NCI-H748 treated with DMSO at 0.1 percent for 48 hours (cell line): ENCODE results near the gene RERE.
A peak's percentile ranks its signal among the peaks of the same experiment; 100 is the strongest.
"Not testable (repeated sequence)": the region's sequence is repeated elsewhere in the genome, so short reads cannot be mapped to it uniquely, and the experiment has no call there.

Source experiments
- DNase-seq: peaks from one replicate; lab custom pipeline; 2025; lab: John Stamatoyannopoulos, UW

The RERE gene

GRCh38 chr1:8639148-8639547 is 178.3 kb downstream of the RERE start:
- DNase-seq, result no peak

GRCh38 chr1:8633741-8634501 is 183.5 kb downstream of the RERE start:
- DNase-seq, result no peak

GRCh38 chr1:8632102-8632501 is 185.3 kb downstream of the RERE start:
- DNase-seq, result no peak

- DNase-seq, result no peak
These were observed 186.3 kb downstream of the RERE start for GRCh38 chr1:8631163-8631562.

GRCh38 chr1:8629241-8630091 is 188.0 kb downstream of the RERE start:
- peak; percentile 46 for DNase-seq

GRCh38 chr1:8628606-8629005 is 188.8 kb downstream of the RERE start:
- no peak for DNase-seq

GRCh38 chr1:8627728-8628127 is 189.7 kb downstream of the RERE start:
- DNase-seq, result no peak

- no peak for DNase-seq
These were observed 191.2 kb downstream of the RERE start for GRCh38 chr1:8625981-8626898.

- DNase-seq, result no peak
These were observed 191.9 kb downstream of the RERE start for GRCh38 chr1:8625491-8625890.

- DNase-seq, result not testable (repeated sequence)
These were observed 193.7 kb downstream of the RERE start for GRCh38 chr1:8623651-8624192.

GRCh38 chr1:8621785-8622348 is 195.6 kb downstream of the RERE start:
- peak; percentile 65 for DNase-seq

- peak; percentile 43 for DNase-seq
These were observed 196.3 kb downstream of the RERE start for GRCh38 chr1:8621034-8621582.

GRCh38 chr1:8619917-8620502 is 197.4 kb downstream of the RERE start:
- DNase-seq, result not testable (repeated sequence)

GRCh38 chr1:8619419-8619818 is 198.0 kb downstream of the RERE start:
- DNase-seq, result not testable (repeated sequence)

- DNase-seq, result not testable (repeated sequence)
These were observed 200.6 kb downstream of the RERE start for GRCh38 chr1:8616791-8617190.

- DNase-seq, result not testable (repeated sequence)
These were observed 205.6 kb downstream of the RERE start for GRCh38 chr1:8611634-8612515.

- no peak for DNase-seq
These were observed 209.5 kb downstream of the RERE start for GRCh38 chr1:8607906-8608305.

GRCh38 chr1:8604041-8604945 is 213.1 kb downstream of the RERE start:
- no peak for DNase-seq

- DNase-seq, result peak; percentile 79
These were observed 214.2 kb downstream of the RERE start for GRCh38 chr1:8603220-8603616.
